Measurements from ENCODE around the gene NHS. TPM values are rescaled to one million over a fixed set of nuclear protein-coding genes. Genes with fewer than 3 reads are reported as not detected.

Gene NHS
- total RNA-seq, 1 experiment from 2014 or later: 5.7 TPM

DNA sequence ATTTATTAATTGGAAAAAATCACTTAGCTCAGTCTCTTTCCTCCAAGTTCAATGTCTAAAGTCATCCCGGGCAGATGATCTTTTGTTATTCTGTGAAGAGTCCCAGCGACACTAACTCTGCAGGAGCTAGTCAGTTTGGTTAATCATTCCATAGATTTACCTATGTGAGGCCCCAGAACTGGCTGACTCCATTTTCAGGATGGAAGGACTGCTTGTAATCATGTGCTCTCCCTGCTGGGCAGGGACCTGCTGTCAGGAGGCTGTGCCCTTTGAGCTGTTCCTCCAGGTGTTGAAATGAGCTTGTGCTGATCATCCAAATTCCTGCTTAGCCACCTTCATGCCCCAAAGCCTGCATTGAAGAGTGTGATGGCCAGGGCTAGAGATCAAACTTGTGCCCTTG lies 169.8 kb downstream of the NHS start:
- H3K36me3 ChIP-seq (ENCODE audit: control insufficient read depth in 1 of 2, insufficient read depth in 2 of 2, low read length in 2 of 2): no peaks in the 10 kb centered on the region
- H3K27me3 ChIP-seq (ENCODE audit: insufficient read depth, low read length): no peaks in the 10 kb centered on the region
- no peaks in the 10 kb centered on the region for H3K9me2 ChIP-seq (ENCODE audit: insufficient read depth)
- H3K9ac ChIP-seq (ENCODE audit: low read length): no peak overlapping the region
- ChIA-PET POLR2A (no interaction called here), RAD21 (ENCODE audit: low non-redundant PET in 1 of 2, low total read pairs in 2 of 2, uncharacterized antibody in 2 of 2, unreplicated experiment in 2 of 2) (no interaction called here), CTCF (no interaction called here)
- TF ChIP-seq ZFX (IDR thresholded peaks at IDR 0.05): no peak
- no peak for TF ChIP-seq YY1 (IDR thresholded peaks at IDR 0.05; ENCODE audit: extremely low read depth, insufficient replicate concordance, low read depth, low read length)
- TF ChIP-seq, protein P1, sequence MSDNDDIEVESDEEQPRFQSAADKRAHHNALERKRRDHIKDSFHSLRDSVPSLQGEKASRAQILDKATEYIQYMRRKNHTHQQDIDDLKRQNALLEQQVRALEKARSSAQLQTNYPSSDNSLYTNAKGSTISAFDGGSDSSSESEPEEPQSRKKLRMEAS (IDR thresholded peaks at IDR 0.05): no peak
- no peak for TF ChIP-seq CEBPB (IDR thresholded peaks at IDR 0.05; ENCODE audit: low read depth)
- TF ChIP-seq SRF (IDR thresholded peaks at IDR 0.05; ENCODE audit: low read depth): no peak
- TF ChIP-seq ELF1 (IDR thresholded peaks at IDR 0.05; ENCODE audit: borderline replicate concordance, low read depth): no peak
- TF ChIP-seq TCF7L2 (IDR thresholded peaks at IDR 0.05; ENCODE audit: borderline replicate concordance, extremely low read depth, insufficient read depth, insufficient read length): no peak
- TF ChIP-seq ZNF274 (IDR thresholded peaks at IDR 0.05; ENCODE audit: low read depth, low read length): no peak
- TF ChIP-seq POLR2AphosphoS5 (IDR thresholded peaks at IDR 0.05; ENCODE audit: low read depth, low read length): no peak
- no peak for TF ChIP-seq EZH2phosphoT487 (IDR thresholded peaks at IDR 0.05; ENCODE audit: borderline replicate concordance)
- TF ChIP-seq, protein P2, sequence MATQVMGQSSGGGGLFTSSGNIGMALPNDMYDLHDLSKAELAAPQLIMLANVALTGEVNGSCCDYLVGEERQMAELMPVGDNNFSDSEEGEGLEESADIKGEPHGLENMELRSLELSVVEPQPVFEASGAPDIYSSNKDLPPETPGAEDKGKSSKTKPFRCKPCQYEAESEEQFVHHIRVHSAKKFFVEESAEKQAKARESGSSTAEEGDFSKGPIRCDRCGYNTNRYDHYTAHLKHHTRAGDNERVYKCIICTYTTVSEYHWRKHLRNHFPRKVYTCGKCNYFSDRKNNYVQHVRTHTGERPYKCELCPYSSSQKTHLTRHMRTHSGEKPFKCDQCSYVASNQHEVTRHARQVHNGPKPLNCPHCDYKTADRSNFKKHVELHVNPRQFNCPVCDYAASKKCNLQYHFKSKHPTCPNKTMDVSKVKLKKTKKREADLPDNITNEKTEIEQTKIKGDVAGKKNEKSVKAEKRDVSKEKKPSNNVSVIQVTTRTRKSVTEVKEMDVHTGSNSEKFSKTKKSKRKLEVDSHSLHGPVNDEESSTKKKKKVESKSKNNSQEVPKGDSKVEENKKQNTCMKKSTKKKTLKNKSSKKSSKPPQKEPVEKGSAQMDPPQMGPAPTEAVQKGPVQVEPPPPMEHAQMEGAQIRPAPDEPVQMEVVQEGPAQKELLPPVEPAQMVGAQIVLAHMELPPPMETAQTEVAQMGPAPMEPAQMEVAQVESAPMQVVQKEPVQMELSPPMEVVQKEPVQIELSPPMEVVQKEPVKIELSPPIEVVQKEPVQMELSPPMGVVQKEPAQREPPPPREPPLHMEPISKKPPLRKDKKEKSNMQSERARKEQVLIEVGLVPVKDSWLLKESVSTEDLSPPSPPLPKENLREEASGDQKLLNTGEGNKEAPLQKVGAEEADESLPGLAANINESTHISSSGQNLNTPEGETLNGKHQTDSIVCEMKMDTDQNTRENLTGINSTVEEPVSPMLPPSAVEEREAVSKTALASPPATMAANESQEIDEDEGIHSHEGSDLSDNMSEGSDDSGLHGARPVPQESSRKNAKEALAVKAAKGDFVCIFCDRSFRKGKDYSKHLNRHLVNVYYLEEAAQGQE (IDR thresholded peaks at IDR 0.05; ENCODE audit: low read depth): no peak
- TF ChIP-seq FOSL1 (IDR thresholded peaks at IDR 0.05; ENCODE audit: low read depth): no peak
- TF ChIP-seq, protein P3, sequence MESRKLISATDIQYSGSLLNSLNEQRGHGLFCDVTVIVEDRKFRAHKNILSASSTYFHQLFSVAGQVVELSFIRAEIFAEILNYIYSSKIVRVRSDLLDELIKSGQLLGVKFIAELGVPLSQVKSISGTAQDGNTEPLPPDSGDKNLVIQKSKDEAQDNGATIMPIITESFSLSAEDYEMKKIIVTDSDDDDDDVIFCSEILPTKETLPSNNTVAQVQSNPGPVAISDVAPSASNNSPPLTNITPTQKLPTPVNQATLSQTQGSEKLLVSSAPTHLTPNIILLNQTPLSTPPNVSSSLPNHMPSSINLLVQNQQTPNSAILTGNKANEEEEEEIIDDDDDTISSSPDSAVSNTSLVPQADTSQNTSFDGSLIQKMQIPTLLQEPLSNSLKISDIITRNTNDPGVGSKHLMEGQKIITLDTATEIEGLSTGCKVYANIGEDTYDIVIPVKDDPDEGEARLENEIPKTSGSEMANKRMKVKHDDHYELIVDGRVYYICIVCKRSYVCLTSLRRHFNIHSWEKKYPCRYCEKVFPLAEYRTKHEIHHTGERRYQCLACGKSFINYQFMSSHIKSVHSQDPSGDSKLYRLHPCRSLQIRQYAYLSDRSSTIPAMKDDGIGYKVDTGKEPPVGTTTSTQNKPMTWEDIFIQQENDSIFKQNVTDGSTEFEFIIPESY (IDR thresholded peaks at IDR 0.05; ENCODE audit: extremely low read depth, insufficient replicate concordance, low read length): no peak
- TF ChIP-seq JUND (IDR thresholded peaks at IDR 0.05): no peak
- TF ChIP-seq, protein P4, sequence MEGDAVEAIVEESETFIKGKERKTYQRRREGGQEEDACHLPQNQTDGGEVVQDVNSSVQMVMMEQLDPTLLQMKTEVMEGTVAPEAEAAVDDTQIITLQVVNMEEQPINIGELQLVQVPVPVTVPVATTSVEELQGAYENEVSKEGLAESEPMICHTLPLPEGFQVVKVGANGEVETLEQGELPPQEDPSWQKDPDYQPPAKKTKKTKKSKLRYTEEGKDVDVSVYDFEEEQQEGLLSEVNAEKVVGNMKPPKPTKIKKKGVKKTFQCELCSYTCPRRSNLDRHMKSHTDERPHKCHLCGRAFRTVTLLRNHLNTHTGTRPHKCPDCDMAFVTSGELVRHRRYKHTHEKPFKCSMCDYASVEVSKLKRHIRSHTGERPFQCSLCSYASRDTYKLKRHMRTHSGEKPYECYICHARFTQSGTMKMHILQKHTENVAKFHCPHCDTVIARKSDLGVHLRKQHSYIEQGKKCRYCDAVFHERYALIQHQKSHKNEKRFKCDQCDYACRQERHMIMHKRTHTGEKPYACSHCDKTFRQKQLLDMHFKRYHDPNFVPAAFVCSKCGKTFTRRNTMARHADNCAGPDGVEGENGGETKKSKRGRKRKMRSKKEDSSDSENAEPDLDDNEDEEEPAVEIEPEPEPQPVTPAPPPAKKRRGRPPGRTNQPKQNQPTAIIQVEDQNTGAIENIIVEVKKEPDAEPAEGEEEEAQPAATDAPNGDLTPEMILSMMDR (IDR thresholded peaks at IDR 0.05 in 2 of 3, conservative IDR thresholded peaks at IDR 0.05 in 1 of 3; ENCODE audit: borderline replicate concordance in 1 of 3, insufficient read depth in 1 of 3, low read depth in 2 of 3, low read length in 2 of 3): no peak
- TF ChIP-seq EGR1 (IDR thresholded peaks at IDR 0.05; ENCODE audit: low read depth): no peak
- TF ChIP-seq, protein P5, sequence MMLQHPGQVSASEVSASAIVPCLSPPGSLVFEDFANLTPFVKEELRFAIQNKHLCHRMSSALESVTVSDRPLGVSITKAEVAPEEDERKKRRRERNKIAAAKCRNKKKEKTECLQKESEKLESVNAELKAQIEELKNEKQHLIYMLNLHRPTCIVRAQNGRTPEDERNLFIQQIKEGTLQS (IDR thresholded peaks at IDR 0.05): no peak
- no peak for TF ChIP-seq EZH2 (IDR thresholded peaks at IDR 0.05)
- no peak for TF ChIP-seq SP1 (IDR thresholded peaks at IDR 0.05; ENCODE audit: low read depth)
- no peaks in the 10 kb centered on the region for H4K20me1 ChIP-seq (ENCODE audit: insufficient read depth)
- H3K79me2 ChIP-seq (ENCODE audit: insufficient read depth, low read length): no peaks in the 10 kb centered on the region
- H3K27ac ChIP-seq (ENCODE audit: low read depth, low read length): no peak overlapping the region
- BruUV-seq (replicated peaks): no TSS peak
- DNase-seq (ENCODE audit: low read depth, low spot score) (no peak), ATAC-seq (no peak)
- H2AFZ ChIP-seq (ENCODE audit: low read depth, low read length, poor library complexity, severe bottlenecking): no peak overlapping the region
- H3K4me3 ChIP-seq (replicated peaks in 1 of 2; ENCODE audit: low read depth in 1 of 2, low read length in 2 of 2): no peak overlapping the region
- H3K9me3 ChIP-seq (ENCODE audit: control insufficient read depth in 1 of 2, insufficient read depth in 1 of 2, low read depth in 1 of 2, low read length in 2 of 2): no peaks in the 10 kb centered on the region
- H3K4me1 ChIP-seq (ENCODE audit: control insufficient read depth in 1 of 2, insufficient read depth in 2 of 2, low read length in 2 of 2): peaks cover 13 to 14% of the 10 kb centered on the region in 2 experiments
- no peak overlapping the region for H3K4me2 ChIP-seq (ENCODE audit: low read length)
- intact Hi-C loops (cut with micrococcal nuclease): no loop called here
